T-helper 17 cell (primary cell): ENCODE measurements around the gene TFEB. TPM values are rescaled to one million over a fixed set of nuclear protein-coding genes. Genes with fewer than 3 reads are reported as not detected.

ENCODE experiments used
- total RNA-seq, 4 donors: library from RNA in 2 of 4; stranded (reverse) in 2 of 4; gene quantifications; one replicate each; pipeline ENCODE4 v1.2.3 and lab custom pipeline; 2022 to 2026

The TFEB gene
- total RNA-seq, 2 donors from 2014 or later, result 17.6 to 18.9 TPM

Other genes starting within 250 kb of the TFEB start
- 10 to 100 TPM in 1 of 2 donors, 1 to 10 TPM in 1; 7.5 to 10.6 TPM for gene FOXP4, start 189.2 kb downstream of the TFEB start, total RNA-seq
- not detected for gene MDFI, start 97.1 kb downstream of the TFEB start, total RNA-seq
- gene PGC, start 11.8 kb upstream of the TFEB start, total RNA-seq, result not detected
- gene FRS3, start 44.3 kb upstream of the TFEB start, total RNA-seq, result 1 to 10 TPM; 5.2 to 6.9 TPM
- not detected for gene PRICKLE4, start 45.2 kb upstream of the TFEB start, total RNA-seq
- gene TOMM6, start 52.1 kb upstream of the TFEB start, total RNA-seq, result 100 to 1,000 TPM in 1 of 2 donors, 10 to 100 TPM in 1; 99.1 to 111 TPM
- 1 to 10 TPM; 1.7 to 2.1 TPM for gene USP49, start 159.8 kb upstream of the TFEB start, total RNA-seq
- 1 to 10 TPM; 3.6 to 3.9 TPM for gene MED20, start 185.5 kb upstream of the TFEB start, total RNA-seq
- gene BYSL, start 185.9 kb upstream of the TFEB start, total RNA-seq, result 1 to 10 TPM; 2.8 to 3.8 TPM
- gene CCND3, start 206.2 kb upstream of the TFEB start, total RNA-seq, result 100 to 1,000 TPM; 247 to 250 TPM